DLD1 (cell line): ENCODE results near the gene CYB5R4.

Source experiments
- in situ Hi-C: cut with HindIII; loops from 2 replicates; pipeline ENCODE4 v1.10.0; 2017; ENCODE audit warnings: low sequenced_read_pairs

The CYB5R4 gene, protein sequence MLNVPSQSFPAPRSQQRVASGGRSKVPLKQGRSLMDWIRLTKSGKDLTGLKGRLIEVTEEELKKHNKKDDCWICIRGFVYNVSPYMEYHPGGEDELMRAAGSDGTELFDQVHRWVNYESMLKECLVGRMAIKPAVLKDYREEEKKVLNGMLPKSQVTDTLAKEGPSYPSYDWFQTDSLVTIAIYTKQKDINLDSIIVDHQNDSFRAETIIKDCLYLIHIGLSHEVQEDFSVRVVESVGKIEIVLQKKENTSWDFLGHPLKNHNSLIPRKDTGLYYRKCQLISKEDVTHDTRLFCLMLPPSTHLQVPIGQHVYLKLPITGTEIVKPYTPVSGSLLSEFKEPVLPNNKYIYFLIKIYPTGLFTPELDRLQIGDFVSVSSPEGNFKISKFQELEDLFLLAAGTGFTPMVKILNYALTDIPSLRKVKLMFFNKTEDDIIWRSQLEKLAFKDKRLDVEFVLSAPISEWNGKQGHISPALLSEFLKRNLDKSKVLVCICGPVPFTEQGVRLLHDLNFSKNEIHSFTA

DNA sequence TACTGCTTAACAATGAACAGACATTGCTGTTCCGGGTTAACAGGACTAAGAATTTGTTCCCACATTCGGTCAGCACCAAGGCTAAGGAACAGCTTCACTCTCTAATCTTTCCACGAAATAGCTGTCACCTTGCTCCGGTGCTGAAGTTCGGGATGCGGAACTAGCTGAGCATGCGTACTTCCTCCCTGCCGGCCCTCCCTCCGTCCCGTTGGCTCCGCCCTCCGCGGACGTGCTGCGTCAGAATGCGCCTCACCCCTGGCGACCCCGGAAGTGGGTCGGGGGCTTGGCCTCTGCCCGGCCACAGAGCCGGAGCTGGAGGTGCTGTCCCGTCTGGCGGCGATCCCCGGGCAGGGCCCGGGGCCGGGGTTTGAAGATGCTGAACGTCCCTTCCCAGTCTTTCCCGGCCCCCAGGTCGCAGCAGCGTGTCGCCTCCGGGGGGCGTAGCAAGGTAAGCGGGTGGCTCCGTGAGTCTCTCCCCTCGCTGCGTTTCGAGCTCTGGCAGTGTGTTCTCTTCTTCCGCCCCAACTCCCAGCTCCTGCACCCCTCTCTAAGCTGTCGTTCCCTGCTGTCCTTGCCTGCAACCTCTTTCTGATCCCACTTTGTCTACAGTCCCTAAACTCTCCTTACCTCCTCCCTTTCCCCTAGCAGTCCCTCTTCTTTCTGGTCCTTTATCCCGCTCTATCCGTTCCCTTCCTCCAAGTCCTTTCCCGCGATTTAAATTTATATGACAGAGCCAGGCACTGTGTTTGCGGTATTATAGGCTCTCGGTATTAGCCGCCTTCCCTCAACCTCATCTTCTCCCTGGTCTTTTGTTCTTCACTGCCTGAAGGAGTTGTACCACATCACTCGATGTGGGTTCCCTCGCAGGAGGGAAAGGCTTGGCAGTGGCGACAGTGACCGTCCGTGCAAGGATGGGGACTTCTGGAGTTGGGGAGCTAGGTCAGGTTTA lies at the start of gene CYB5R4:
Gene CYB5R4 (plus strand): TSS at position 280 of the 949 bp plus-strand sequence. CDS start 94 bp downstream, at position 374.
- in situ Hi-C loops, result no loop called here

DNA sequence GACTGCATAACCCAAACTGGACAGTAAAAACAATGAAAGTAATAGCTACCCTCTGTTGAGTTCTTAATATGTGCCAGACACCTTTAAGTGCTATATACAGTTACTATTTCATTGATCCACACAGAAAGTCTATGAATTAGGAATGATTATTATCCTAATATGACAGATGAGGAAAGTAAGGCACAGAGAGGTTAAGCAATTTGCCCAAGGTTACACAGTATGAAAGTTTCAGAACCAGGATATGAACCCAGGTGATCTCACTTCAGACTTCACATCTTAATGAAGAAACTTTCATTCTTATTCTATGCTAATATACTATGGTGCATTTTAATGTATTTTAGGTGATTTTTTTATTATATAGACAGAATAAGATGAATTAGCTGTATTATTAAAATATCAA lies 46.9 kb upstream of the CYB5R4 start:
- in situ Hi-C loops, result no loop called here

DNA sequence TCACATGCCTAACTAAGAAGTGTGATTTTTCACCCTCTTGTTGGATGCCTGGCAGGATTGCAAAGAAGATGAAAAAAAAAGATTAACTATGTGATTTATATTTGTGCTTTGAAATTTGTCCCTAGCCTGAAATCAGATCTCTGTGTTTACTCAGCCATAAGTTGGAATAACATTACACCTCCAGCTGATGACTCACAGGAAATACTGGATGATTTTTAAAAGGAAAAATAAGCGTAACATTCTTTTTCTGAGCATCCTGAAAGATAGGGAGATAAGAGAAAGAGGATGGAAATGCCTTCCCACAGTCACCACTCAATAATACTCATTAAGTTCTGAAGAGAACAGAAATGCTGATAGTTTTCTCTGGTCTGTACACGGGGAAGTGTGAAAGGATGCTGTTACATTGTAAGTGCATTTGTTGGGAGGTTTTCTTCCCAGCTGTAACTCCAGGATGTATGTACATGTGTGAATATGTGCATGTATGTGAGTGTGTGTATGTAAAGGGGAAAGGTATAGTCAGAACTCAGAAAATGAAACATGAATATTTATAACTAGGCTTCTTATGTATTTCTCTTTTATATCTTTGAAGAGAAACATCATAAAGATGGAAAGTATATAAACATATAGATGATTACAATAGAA lies 43.7 kb upstream of the CYB5R4 start:
- in situ Hi-C loops, result no loop called here

DNA sequence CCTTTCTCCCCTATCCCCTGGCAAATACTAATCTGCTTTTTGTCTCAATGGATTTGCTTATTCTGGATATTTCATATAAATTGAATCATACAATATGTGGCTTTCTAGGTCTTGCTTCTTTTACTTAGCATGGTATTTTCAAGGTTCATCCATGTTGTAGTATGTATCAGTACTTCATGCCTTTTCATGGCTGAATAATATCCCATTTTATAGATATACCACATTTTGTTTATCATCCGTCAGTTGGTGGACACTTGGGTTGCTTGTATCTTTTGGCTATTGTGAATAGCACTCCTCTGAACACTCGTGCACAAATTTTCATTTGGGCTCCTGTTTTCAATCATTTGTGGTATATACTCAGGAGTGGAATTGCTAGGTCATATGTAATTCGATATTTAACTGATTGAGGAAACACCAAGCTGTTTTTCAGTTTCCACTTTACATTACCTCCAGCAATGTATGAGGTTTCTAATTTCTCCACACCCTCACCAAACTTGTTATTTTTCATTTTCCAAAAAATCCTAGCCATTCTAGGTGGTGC lies 36.8 kb upstream of the CYB5R4 start:
- in situ Hi-C loops, result no loop called here

DNA sequence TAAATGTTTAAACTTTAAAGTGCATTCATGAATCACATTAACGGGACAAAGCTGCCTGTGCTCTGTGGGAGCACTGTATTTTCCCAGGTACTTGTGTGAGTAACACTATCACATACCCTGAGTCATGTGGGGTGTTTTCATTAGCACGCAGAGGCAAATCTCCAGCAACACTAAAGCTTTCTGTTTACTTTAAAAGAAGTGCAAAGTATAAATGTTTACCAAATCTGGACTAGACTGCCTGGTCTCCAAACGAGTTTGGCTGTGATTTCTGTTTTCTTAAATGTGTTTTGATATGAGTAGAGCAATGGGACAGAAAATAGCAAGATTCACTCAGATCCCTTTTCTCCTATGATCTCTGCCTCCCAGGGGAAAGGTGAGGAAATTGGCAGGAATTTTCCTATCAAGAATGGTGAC lies 35.1 kb upstream of the CYB5R4 start:
- in situ Hi-C loops, result no loop called here

DNA sequence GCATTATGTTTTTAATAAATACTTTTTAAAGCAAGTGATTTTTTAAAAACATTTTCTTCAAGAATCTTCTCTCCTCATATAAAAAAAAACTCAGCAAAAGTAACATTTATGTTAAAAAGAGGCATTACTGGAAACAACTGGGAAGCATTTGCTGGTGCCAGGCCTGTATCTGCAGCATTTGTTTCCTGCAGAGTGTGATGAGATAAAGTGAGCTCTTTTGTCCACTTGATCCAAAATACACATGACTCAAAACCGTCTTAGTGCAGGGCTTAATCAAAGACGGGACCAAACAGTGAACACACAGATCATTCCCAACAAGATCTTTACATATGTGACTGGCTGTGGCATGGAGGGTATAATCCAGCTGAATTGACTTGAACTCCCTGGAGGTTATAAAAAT lies 34.7 kb upstream of the CYB5R4 start:
- in situ Hi-C loops, result no loop called here

DNA sequence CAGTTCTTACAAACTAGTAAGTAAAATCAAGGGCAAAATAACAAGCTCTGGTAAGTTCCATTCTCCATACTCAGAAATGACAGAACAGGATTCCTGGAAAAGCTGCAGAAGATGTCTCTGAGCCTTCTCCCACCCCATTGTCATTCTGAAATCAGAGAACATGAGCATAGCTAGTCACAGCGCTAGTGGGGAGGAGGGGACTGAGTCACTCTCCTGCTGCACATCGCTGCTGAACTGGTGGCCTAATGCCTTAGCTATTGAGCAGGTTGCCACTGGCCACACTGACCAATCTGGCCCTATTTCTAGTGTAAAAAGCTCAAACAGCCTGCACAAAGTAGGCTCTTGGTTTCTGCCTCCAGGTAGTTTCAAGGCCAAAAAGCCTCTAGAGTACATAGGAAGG lies 32.4 kb upstream of the CYB5R4 start:
- in situ Hi-C loops, result no loop called here

DNA sequence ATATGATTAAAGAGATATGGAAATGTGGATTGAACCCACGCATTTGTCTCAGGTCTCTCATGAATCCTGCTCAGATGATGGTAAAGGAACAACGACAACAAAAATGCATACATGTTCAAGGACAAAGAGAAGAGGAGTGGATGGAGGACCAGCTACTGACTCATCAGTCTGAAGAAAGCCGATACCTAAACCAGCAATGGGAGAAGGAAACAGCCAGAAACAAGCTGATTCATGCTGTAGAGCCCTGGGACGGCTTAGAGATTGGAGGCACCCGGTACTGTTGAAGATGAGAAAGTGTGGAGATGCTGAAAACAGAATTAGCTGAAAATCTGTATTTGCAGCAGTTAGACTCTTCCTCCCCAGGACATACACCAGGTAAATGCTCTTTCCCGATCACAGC lies 20.8 kb upstream of the CYB5R4 start:
- in situ Hi-C loops, result no loop called here

DNA sequence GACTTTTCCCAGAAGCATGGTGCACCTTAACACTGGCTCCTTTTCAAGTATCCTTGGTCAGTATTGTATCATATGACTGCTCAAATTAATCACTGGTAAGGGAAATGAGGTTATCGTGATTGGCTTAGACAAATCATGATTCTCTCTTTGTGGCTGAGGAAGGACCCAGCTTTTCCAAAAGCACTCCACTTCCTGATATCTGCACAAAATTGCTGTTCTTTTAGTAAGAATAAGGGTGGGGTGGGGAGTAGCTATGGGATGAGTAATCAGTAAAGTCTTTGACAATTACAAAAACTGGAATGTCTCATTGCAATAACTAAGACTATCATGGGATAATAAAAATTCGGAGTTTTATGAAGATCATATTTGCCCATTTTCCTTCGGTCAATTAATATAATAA lies 15.3 kb upstream of the CYB5R4 start:
- in situ Hi-C loops, result no loop called here

DNA sequence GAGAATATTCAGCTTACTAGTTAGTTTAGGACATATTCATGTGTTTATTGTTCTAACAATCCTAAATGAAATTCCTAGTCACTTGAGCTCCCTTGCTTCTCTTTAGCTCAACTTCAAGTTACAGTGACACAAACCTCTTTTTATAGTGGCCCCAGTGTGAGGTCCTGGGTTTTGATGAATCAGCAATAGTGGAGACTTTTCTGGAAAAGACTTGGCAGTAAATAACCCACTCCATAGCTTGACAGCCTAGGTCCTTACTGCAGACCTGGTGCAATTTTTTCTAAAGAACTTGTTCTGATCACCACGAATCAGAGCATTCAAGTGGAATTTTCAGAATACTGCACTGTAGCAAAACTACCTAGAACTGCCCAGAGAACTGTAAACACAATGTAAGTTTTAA lies 13.2 kb upstream of the CYB5R4 start:
- in situ Hi-C loops, result no loop called here

DNA sequence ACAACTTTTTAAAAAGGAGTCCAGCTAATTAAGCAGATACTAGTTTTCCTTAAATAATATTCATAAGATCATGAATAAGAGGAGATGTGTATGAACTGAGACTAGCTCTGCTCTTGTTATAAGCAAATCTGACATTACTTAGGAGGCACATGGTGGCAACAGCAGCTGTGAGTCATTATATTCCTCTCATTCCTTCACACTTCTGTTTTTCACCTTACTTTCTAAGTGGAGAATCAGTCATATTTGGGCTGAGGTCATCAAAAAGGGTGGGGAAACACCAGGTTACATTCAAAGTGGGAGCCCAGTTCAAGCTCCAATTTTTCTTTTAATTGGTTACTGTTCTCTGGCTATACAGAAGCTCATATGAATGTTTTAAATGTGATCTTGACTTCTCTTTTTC lies 12.3 kb upstream of the CYB5R4 start:
- in situ Hi-C loops, result no loop called here

DNA sequence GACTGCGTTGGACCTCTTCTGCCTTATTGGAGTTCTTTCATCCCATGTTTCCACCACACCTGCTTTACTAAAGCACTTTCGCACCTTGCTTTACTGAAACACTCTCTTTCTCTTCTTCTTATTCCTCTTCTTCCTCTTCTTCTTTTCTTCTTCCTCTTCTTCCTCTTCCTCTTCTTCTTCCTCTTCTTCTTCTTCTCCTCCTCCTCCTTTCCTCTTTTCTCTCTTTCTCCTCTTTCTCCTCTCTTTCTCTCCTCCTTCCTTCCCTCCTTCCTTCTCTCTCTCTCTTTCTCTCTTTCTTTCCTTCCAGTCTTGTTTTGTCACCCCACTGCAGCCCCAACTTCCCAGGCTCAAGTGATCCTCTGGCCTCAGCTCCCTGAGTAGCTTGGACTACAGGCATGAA lies 10.4 kb upstream of the CYB5R4 start:
- in situ Hi-C loops, result no loop called here

DNA sequence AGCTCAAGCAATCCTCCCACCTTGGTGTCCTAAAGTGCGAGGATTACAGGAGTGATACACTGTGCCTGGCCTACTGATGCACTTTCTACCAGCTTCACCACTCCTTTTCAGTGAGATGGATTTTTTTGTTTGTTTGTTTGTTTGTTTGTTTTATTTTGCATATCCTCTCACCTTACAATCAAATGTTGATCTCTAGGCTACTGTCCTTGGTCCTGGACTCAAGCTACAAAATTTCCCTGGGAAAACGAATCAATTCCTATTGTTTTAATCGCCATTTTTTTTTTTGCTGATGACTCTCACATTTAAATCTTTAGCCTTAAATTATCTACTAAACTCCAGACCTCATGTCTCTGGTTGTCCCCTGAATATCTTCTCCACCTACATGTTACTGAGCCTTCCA lies 9.9 kb upstream of the CYB5R4 start:
- in situ Hi-C loops, result no loop called here

DNA sequence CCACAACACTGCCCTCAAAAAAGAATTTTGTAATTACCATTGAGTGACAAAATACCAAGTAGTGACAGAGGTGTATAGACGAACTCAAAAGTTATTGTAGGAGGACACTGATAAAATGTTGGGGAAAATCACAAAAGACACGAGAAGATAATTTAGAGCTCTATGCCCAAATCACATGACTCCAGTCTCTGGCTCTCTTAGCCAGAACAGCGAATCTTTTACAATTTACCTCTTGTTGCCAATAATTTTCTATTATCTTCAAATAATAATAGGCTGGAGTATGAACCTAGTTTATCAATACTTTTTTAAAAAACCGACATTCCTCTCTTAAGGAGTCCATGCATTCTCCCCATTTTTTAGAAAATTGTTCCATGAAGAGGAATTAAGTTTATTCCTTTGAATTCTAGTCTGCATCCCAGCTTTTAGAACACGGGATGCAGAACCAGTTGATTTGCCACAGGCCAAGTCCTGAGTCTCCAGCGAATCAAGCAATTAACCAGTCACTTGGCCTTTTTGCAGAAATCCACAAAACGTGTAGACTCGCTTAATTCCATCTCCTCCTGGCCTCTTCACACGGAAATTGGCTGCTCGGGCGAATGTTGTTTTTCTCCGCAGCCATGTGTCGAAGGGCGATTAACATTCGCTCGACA lies 6.8 kb upstream of the CYB5R4 start:
- in situ Hi-C loops, result no loop called here

DNA sequence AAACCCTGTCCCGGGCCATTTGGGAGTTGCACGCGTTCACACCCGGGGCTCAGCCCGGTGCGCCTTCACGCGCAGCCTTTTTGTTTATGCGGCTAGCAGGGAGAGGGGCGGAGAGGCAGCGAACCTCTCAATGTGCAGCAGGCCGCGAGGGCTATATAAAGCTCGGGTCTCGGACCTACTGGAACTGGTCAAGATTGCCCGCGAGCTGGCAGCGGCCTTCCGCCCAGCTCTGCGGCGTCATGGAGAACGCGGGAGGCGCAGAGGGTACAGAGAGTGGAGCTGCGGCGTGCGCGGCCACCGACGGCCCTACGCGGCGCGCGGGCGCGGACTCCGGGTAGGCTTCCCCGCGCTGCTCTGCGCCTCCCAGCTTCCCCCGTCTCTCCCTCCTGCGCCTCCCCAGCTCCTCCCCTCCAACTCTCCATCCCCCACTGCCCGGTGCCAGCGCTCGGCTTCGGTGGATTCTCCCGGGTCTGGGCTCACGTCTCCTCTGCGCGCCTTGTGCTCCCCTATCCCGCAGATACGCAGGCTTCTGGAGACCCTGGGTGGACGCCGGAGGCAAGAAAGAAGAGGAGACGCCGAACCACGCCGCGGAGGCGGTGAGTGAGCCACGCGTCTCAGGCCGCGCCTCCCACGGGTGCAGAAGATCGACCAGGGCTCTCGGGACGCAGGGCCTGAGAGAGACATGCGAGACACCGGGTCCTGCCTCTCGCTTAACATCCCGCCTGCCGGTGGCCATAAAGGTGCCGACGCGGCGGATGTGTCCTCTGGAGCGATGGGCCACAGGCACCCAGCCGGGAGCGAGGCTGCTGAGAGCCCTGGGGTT lies 6.1 kb upstream of the CYB5R4 start, which contains the start of gene RIPPLY2:
Gene RIPPLY2 (plus strand): TSS at position 183 of the 823 bp plus-strand sequence. CDS start 57 bp downstream, at position 240.
- in situ Hi-C loops, result no loop called here

DNA sequence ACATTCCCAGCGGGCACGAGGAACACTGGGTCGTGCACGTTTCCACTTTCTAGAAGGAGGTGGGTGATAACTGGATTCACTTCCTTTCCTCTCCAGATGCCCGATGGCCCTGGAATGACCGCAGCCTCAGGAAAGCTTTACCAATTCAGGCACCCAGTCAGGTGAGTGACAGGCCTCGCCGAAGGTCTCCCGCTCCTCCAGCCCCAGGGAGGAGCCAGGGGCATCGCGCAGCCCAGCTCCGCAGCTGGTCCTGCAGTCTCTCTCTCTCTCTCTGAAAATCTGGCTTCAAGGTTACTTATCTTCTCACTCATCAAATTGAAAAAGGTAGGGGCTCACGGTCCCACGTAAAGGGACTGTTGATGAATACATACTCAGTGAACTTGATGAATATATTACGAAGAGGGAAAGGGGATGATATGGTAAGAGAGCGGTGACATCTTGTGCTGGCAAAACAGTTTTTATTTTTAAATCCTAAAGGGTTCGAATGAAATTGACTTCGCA lies 5.4 kb upstream of the CYB5R4 start:
- in situ Hi-C loops, result no loop called here

DNA sequence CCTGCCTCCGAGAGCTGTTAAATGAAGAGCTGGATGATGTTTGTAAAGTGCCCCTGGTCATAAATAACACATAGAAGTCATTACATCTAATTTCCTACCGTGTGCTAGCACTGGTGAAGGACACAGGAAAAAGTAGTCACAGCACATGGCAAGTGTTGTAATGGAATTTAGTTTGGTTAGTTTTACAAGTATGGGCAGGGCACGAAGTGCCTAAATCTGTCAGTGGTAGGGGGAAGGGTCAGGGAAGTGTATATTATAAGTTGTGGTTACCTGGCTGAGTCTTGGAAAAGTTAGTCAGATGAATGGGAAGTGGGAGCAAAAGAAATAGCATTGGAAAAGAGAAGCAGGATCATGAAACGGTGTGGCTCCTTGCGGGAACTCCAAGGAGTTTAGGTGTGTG lies 4.7 kb upstream of the CYB5R4 start:
- in situ Hi-C loops, result no loop called here

DNA sequence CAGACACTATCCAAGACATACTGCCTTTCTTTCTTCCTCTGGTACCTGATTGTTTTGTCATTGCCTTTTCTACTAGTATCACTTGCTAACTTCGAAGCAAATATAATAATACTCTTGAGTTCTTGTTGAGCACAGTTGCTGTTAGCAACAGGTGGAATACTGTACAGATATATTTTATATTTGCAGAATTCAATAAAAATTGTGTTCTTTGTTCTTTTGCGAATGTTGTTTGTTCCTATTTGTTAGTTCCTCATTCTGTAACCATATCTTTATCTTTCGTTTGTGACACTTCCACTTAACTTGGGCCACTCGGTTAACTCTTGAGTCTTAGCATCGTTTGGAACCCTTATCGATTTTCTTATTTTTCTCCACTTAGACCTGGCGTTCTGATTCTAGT lies 868 bp downstream of the CYB5R4 start:
- in situ Hi-C loops, result no loop called here

DNA sequence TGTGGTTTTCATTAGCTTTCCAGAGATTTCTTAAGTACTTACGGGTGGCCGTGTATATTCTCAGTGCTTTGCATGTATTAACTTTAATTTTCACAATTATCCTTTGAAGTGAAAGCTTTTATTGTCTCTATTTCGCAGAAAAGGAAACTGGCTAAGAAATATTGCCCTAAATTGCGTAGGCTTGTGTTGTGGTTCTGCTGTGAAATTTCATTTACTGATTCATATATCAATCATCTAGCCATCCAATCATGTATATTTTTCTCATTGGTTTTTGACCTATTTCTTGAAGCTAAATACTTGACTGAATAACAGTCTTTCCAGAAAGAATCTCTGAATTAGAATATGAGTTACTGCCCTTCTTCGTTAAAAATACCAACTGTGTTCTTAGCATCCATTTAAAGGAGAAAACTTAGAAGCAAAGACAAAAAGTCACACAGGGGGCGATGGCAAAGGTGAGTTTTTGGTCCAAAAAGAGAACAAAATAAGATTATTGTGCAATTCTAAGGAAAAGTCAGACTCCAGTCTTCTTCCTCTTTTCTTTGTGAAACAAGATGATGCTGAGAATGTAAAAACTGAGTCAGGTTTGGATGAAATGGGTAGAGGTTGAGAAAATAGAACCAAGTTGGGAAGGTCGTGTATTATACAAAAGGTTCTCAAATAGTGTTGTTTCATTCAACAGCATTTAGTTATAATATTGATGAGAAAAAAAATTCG lies 1.4 kb downstream of the CYB5R4 start:
- in situ Hi-C loops, result no loop called here
